Parathyroid adenoma (tissue), 2 donors: ENCODE measurements around the gene ZNF556.
A peak's percentile ranks its signal among the peaks of the same experiment; 100 is the strongest.
"Not testable (repeated sequence)": the region's sequence is repeated elsewhere in the genome, so short reads cannot be mapped to it uniquely, and the experiment has no call there.

ENCODE experiments used
- H2AFZ ChIP-seq: fragments of 300-600 bp; sonication (generic); one replicate; pipeline ENCODE4 v1.7.0; 2017; ENCODE audit warnings: antibody characterized with exemption, mild to moderate bottlenecking
- H3K27ac ChIP-seq: fragments of 300-600 bp; sonication (generic); one replicate; pipeline ENCODE4 v1.7.0; 2017
- H3K27me3 ChIP-seq: fragments of 300-600 bp; sonication (generic); one replicate; pipeline ENCODE4 v1.7.0; 2017; ENCODE audit warnings: low read length; ENCODE audit not compliant: control insufficient read depth, insufficient read depth
- H3K36me3 ChIP-seq: fragments of 300-600 bp; sonication (generic); one replicate; pipeline ENCODE4 v1.7.0; 2017; ENCODE audit warnings: low read length; ENCODE audit not compliant: control insufficient read depth, insufficient read depth
- H3K4me1 ChIP-seq: fragments of 300-600 bp; sonication (generic); one replicate; pipeline ENCODE4 v1.7.0; 2017; ENCODE audit warnings: control low read depth
- H3K4me2 ChIP-seq: fragments of 300-600 bp; sonication (generic); one replicate; pipeline ENCODE4 v1.7.0; 2017; ENCODE audit warnings: low read length
- H3K4me3 ChIP-seq: fragments of 300-600 bp; sonication (generic); one replicate; pipeline ENCODE4 v1.7.0; 2017; ENCODE audit warnings: low read depth, low read length
- H3K79me2 ChIP-seq: fragments of 300-600 bp; sonication (generic); one replicate; pipeline ENCODE4 v1.7.0; 2017; ENCODE audit warnings: control low read depth
- H3K9ac ChIP-seq: fragments of 300-600 bp; sonication (generic); one replicate; pipeline ENCODE4 v1.7.0; 2017; ENCODE audit warnings: mild to moderate bottlenecking
- H3K9me3 ChIP-seq: fragments of 300-600 bp; sonication (generic); one replicate; pipeline ENCODE4 v1.7.0; 2017; ENCODE audit warnings: low read length; ENCODE audit not compliant: control insufficient read depth
- CTCF ChIP-seq: fragments of 300-600 bp; sonication (generic); IDR thresholded peaks from one replicate; pipeline ENCODE4 v1.7.0; 2017; ENCODE audit warnings: antibody characterized with exemption, mild to moderate bottlenecking
- donor health status: primary hyperparathyroidism.

The ZNF556 gene

DNA sequence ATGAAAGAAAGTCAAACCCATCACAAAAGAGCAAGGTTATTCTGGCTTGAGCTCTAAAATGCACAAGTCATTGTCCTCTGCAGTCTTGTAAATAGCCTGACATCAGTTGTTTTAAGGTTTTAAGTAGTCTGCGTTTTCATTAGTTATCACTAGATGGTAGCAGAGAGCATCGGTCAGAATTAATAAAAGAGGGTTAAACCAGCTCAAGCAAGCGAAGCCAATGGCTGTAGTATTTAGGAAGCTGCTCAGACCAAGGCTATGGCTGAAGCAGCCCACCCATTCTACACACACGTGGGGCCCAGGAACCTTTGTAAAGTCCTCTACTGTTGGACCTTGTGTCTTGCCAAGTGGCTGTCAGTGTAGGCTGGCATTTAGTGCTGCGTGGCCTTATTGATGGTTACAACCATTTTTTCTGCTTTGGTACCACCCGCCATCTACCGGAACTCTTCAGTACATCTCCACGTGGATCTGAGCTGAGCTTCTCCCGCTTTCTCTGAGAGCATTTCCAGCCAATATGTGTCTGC is 20.3 kb downstream of the ZNF556 start:
- peak overlapping the region; percentile 45 for H3K4me2 ChIP-seq
- no peaks in the 10 kb centered on the region for H3K27me3 ChIP-seq
- TF ChIP-seq CTCF, result peak; percentile 77
- peak overlapping the region; percentile 16 for H3K27ac ChIP-seq
- H3K4me1 ChIP-seq, result peaks cover 4% of the 10 kb centered on the region
- no peak overlapping the region for H3K4me3 ChIP-seq
- no peaks in the 10 kb centered on the region for H3K36me3 ChIP-seq
- no peak overlapping the region for H3K9ac ChIP-seq
- no peaks in the 10 kb centered on the region for H3K79me2 ChIP-seq
- peak overlapping the region; percentile 97 for H2AFZ ChIP-seq
- H3K9me3 ChIP-seq, result no peaks in the 10 kb centered on the region

- H3K36me3 ChIP-seq, result no peaks in the 10 kb centered on the region
- no peak overlapping the region for H3K4me3 ChIP-seq
- no peaks in the 10 kb centered on the region for H3K79me2 ChIP-seq
- no peaks in the 10 kb centered on the region for H3K9me3 ChIP-seq
- H3K27ac ChIP-seq, result no peak overlapping the region
- no peaks in the 10 kb centered on the region for H3K27me3 ChIP-seq
- H3K9ac ChIP-seq, result no peak overlapping the region
- H2AFZ ChIP-seq, result no peak overlapping the region
- no peak for TF ChIP-seq CTCF
- H3K4me2 ChIP-seq, result no peak overlapping the region
- H3K4me1 ChIP-seq, result peaks cover 4% of the 10 kb centered on the region
These were observed 21.6 kb downstream of the ZNF556 start for GRCh38 chr19:2888731-2889224.

- H2AFZ ChIP-seq, H3K4me2 ChIP-seq, H3K4me3 ChIP-seq, H3K27ac ChIP-seq, H3K27me3 ChIP-seq, H3K9ac ChIP-seq, H3K36me3 ChIP-seq, H3K9me3 ChIP-seq, H3K4me1 ChIP-seq, H3K79me2 ChIP-seq: not testable (repeated sequence)
These were observed 23.4 kb downstream of the ZNF556 start for GRCh38 chr19:2890531-2890930.

- H3K36me3 ChIP-seq, result no peaks in the 10 kb centered on the region
- peaks cover 3% of the 10 kb centered on the region for H3K79me2 ChIP-seq
- H3K4me3 ChIP-seq, result no peak overlapping the region
- H3K27me3 ChIP-seq, result no peaks in the 10 kb centered on the region
- H3K4me1 ChIP-seq, result peaks cover 1% of the 10 kb centered on the region
- H3K9ac ChIP-seq, result no peak overlapping the region
- H3K9me3 ChIP-seq, result no peaks in the 10 kb centered on the region
- no peak overlapping the region for H2AFZ ChIP-seq
- no peak for TF ChIP-seq CTCF
- H3K27ac ChIP-seq, result no peak overlapping the region
- H3K4me2 ChIP-seq, result no peak overlapping the region
These were observed 29.6 kb downstream of the ZNF556 start for GRCh38 chr19:2896694-2897093.

DNA sequence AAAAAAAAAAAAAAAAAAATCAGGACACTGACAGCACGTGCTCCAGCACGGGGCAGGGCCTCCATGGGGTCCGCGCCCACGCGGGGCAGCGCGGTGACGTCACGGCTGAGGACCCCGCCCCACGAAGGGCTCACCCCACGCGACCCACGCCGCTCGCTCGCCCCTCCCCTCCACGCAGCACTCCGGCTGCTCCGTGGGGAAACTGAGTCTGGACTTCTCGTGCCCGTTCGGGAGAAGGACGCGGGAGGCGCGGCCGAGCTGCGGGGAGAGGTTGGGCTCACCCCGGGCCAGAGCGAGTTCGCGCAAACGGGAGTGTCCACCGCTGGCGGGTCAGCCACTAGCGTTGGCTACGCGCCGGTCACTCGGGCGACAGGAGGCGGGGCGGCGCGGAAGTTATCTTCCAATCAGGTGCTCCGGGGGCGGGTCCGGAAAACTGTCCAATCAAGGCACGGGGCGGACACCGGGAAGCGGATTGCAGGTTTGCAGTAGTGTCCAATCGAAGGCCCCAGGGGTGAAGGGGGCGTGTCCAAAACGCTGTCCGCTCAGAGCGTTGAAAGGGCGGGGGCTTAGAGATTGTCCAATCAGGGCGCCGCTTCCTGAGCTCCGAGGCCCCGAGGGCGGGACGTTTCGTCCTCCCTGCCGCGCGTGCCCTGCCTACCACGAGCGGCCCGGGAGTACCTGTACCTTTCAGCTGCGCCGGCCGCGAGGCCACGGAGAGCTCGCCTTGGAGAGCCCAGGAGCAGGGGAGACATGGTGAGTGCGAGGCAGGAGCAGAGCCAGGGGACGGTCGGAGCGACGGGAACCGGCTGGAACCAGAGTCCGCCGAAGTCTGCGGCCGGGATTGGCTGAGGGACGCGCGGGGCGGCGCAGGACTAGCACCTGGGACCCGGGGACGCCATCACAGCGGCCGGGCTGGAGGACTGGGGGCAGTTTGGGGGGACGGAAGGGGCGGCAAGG is 33.4 kb downstream of the ZNF556 start, which contains the start of gene ZNF57:
Gene ZNF57 (plus strand): TSS at position 633 of the 957 bp plus-strand sequence. CDS start 118 bp downstream, at position 751.
- H3K27ac ChIP-seq, result peak within 1 kb of the TSS; percentile 70
- no peaks in the 10 kb centered on the region for H3K36me3 ChIP-seq
- H3K79me2 ChIP-seq, result peaks cover 15% of the 10 kb centered on the region
- H3K9me3 ChIP-seq, result no peaks in the 10 kb centered on the region
- H3K27me3 ChIP-seq, result no peaks in the 10 kb centered on the region
- H3K4me3 ChIP-seq, result peak within 1 kb of the TSS; percentile 82
- no peak for TF ChIP-seq CTCF
- H3K9ac ChIP-seq, result peak within 1 kb of the TSS; percentile 38
- H2AFZ ChIP-seq, result peak within 1 kb of the TSS; percentile 89
- peaks cover 3% of the 10 kb centered on the region for H3K4me1 ChIP-seq
- peak within 1 kb of the TSS; percentile 89 for H3K4me2 ChIP-seq
